ENCODE results near the gene OAS2. TPM values are rescaled to one million over a fixed set of nuclear protein-coding genes. Genes with fewer than 3 reads are reported as not detected.

The OAS2 gene
- total and polyA plus RNA-seq, 8 donors, result 8.5 to 25.1 (median 11.8) TPM; not detected in 1

DNA sequence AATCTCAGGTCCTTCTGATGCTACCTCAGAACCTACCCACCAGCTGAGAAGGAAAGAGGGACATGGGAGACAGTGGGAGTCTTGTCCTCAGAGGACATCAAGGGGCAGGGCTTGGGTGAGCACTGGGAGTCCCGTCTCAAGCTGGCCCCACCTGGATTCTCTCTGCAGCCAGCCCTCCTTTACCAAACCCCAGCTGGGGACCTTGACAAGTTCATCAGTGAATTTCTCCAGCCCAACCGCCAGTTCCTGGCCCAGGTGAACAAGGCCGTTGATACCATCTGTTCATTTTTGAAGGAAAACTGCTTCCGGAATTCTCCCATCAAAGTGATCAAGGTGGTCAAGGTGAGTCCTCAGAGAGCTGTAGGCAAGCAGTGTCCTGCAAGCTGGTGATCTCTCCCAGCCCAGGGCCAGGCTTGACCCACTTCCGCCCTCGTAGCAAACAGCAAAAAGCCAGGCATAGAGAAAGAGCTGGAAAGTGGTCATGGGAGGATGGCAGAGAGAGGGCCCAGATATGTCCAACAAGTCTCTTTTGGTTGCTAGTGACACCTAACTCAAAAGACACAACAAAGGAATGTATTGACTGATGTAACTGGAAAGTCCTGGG lies 14.2 kb upstream of the OAS2 start:
- TF ChIP-seq CTCF (IDR thresholded peaks at IDR 0.05) (no peak), EP300 (IDR thresholded peaks at IDR 0.05) (no peak), POLR2AphosphoS5 (IDR thresholded peaks at IDR 0.05) (no peak), POLR2A (IDR thresholded peaks at IDR 0.05) (no peak)
- H3K27ac ChIP-seq, result no peak overlapping the region
- 82 to 99% (median 95%) methylated on average over 6 of the region's 6 CpGs for WGBS, 5 donors
- no peak for DNase-seq
- intact Hi-C loops (cut with DNase I; ENCODE audit: low total_unique reads), result no loop called here
- no peak overlapping the region for H3K4me3 ChIP-seq
- H3K36me3 ChIP-seq, result peaks cover 23 to 99% (median 97%) of the 10 kb centered on the region in 4 donors
- H3K4me1 ChIP-seq, result no peaks in the 10 kb centered on the region
- peaks cover 0 to 2% (median under 1%) of the 10 kb centered on the region in 4 donors for H3K9me3 ChIP-seq
- H3K27me3 ChIP-seq, result no peaks in the 10 kb centered on the region

DNA sequence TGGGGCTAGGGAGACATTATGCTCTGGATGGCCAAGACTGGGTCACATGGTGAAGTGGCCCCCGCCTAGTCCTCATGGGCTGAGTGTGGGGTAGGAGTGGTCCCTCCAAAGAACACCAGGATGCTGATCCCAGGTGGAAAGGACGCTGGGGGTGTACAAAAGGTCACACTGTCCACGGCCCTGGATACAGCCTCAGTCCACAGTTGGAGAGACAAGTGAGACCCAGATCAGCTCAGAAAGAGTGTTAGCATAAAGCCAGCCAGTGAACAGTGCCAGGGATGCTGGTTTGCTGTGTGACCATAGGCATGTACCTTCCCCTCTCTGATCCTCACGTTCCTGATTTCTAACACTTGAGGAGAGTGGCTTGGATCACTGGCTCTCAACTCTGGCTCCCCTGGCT lies 13.4 kb upstream of the OAS2 start:
- no peaks in the 10 kb centered on the region for H3K27me3 ChIP-seq
- no peak for TF ChIP-seq POLR2A (IDR thresholded peaks at IDR 0.05)
- no peaks in the 10 kb centered on the region for H3K9me3 ChIP-seq
- WGBS, 5 donors, result 82 to 96% (median 93%) methylated on average over 4 of the region's 4 CpGs
- intact Hi-C loops (cut with DNase I; ENCODE audit: low total_unique reads), result no loop called here
- no peak overlapping the region for H3K4me3 ChIP-seq
- no peaks in the 10 kb centered on the region for H3K4me1 ChIP-seq
- no peak for DNase-seq
- no peak overlapping the region for H3K27ac ChIP-seq
- peaks cover 23 to 99% (median 97%) of the 10 kb centered on the region in 4 donors for H3K36me3 ChIP-seq

- no peaks in the 10 kb centered on the region for H3K9me3 ChIP-seq
- intact Hi-C loops (cut with DNase I; ENCODE audit: low total_unique reads), result no loop called here
- H3K4me3 ChIP-seq, result no peak overlapping the region
- WGBS, 5 donors, result 89 to 97% (median 92%) methylated on average over 15 of the region's 15 CpGs
- no peak for DNase-seq
- no peaks in the 10 kb centered on the region for H3K27me3 ChIP-seq
- peaks cover 23 to 99% (median 99%) of the 10 kb centered on the region in 4 donors for H3K36me3 ChIP-seq
- H3K27ac ChIP-seq, result no peak overlapping the region
- TF ChIP-seq POLR2AphosphoS5 (IDR thresholded peaks at IDR 0.05) (no peak), EP300 (IDR thresholded peaks at IDR 0.05) (no peak), CTCF (IDR thresholded peaks at IDR 0.05) (no peak), POLR2A (IDR thresholded peaks at IDR 0.05) (no peak)
- H3K4me1 ChIP-seq, result no peaks in the 10 kb centered on the region
These were observed 12.7 kb upstream of the OAS2 start for GRCh38 chr12:112965643-112966042.

GRCh38 chr12:112967306-112967705 lies 11.0 kb upstream of the OAS2 start:
- TF ChIP-seq EP300 (IDR thresholded peaks at IDR 0.05) (no peak), CTCF (IDR thresholded peaks at IDR 0.05) (no peak), POLR2AphosphoS5 (IDR thresholded peaks at IDR 0.05) (no peak), POLR2A (IDR thresholded peaks at IDR 0.05) (no peak)
- 89 to 97% (median 95%) methylated on average over 8 to 9 of the region's 9 CpGs for WGBS, 5 donors
- Histone ChIP-seq H3K36me3 (peaks cover 16 to 91% (median 88%) of the 10 kb centered on the region in 4 donors), H3K9me3 (no peaks in the 10 kb centered on the region), H3K4me3 (no peak overlapping the region), H3K4me1 (no peaks in the 10 kb centered on the region), H3K27me3 (no peaks in the 10 kb centered on the region), H3K27ac (no peak overlapping the region)
- no peak for DNase-seq
- intact Hi-C loops (cut with DNase I; ENCODE audit: low total_unique reads), result no loop called here

DNA sequence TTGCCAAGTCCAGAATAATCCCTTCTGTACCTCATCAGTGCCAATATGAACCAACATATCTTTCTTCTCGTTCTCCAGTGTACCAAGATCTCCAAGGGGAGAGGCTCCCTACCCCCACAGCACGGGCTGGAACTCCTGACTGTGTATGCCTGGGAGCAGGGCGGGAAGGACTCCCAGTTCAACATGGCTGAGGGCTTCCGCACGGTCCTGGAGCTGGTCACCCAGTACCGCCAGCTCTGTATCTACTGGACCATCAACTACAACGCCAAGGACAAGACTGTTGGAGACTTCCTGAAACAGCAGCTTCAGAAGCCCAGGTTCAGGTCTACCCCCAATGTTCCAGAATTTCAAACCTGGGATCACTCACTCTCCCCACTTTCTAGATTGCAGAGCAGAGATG lies 10.5 kb upstream of the OAS2 start:
- intact Hi-C loops (cut with DNase I; ENCODE audit: low total_unique reads), result no loop called here
- 85 to 98% (median 95%) methylated on average over 5 to 7 of the region's 7 CpGs for WGBS, 5 donors
- TF ChIP-seq POLR2A (IDR thresholded peaks at IDR 0.05), result no peak
- TF ChIP-seq POLR2AphosphoS5 (IDR thresholded peaks at IDR 0.05), result no peak
- TF ChIP-seq CTCF (IDR thresholded peaks at IDR 0.05), result no peak
- TF ChIP-seq EP300 (IDR thresholded peaks at IDR 0.05), result no peak
- no peak for DNase-seq
- no peak overlapping the region for H3K4me3 ChIP-seq
- H3K9me3 ChIP-seq, result no peaks in the 10 kb centered on the region
- H3K4me1 ChIP-seq, result no peaks in the 10 kb centered on the region
- H3K36me3 ChIP-seq, result peaks cover 11 to 86% (median 82%) of the 10 kb centered on the region in 4 donors
- no peak overlapping the region for H3K27ac ChIP-seq
- no peaks in the 10 kb centered on the region for H3K27me3 ChIP-seq

Data from stomach (tissue), 9 donors.